NCI-H1092 (cell line): ENCODE measurements around the gene SCMH1.

Experiments used
- DNase-seq: peaks from one replicate; lab custom pipeline; 2025; lab: John Stamatoyannopoulos, UW

Gene SCMH1

GRCh38 chr1:41003640-41004220 is 238.4 kb downstream of the SCMH1 start:
- no peak for DNase-seq

GRCh38 chr1:41003127-41003639 is 238.9 kb downstream of the SCMH1 start:
- no peak for DNase-seq

- no peak for DNase-seq
Measured at GRCh38 chr1:40998668-40999067, 243.4 kb downstream of the SCMH1 start.

GRCh38 chr1:40997096-40997495 is 245.0 kb downstream of the SCMH1 start:
- no peak for DNase-seq

GRCh38 chr1:40989066-40989465 is 253.0 kb downstream of the SCMH1 start:
- DNase-seq = no peak

- no peak for DNase-seq
Measured at GRCh38 chr1:40988280-40988679, 253.8 kb downstream of the SCMH1 start.

- no peak for DNase-seq
Measured at GRCh38 chr1:40987439-40988276, 254.4 kb downstream of the SCMH1 start.

- DNase-seq = no peak
Measured at GRCh38 chr1:40986956-40987355, 255.2 kb downstream of the SCMH1 start.

- DNase-seq = no peak
Measured at GRCh38 chr1:40986328-40986783, 255.8 kb downstream of the SCMH1 start.

GRCh38 chr1:40985875-40986274 is 256.2 kb downstream of the SCMH1 start:
- no peak for DNase-seq

GRCh38 chr1:40985161-40985560 is 256.9 kb downstream of the SCMH1 start:
- DNase-seq = no peak

GRCh38 chr1:40984531-40984930 is 257.6 kb downstream of the SCMH1 start:
- no peak for DNase-seq

GRCh38 chr1:40984066-40984465 is 258.0 kb downstream of the SCMH1 start:
- no peak for DNase-seq

GRCh38 chr1:40983286-40983685 is 258.8 kb downstream of the SCMH1 start:
- no peak for DNase-seq

- DNase-seq = no peak
Measured at GRCh38 chr1:40982721-40983120, 259.4 kb downstream of the SCMH1 start.

GRCh38 chr1:40981691-40982448 is 260.2 kb downstream of the SCMH1 start:
- DNase-seq = no peak

GRCh38 chr1:40980453-40981121 is 261.5 kb downstream of the SCMH1 start:
- DNase-seq = peak; percentile 30

GRCh38 chr1:40980068-40980452 is 262.0 kb downstream of the SCMH1 start:
- DNase-seq = no peak

- peak; percentile 98 for DNase-seq
Measured at GRCh38 chr1:40979241-40980067, 262.7 kb downstream of the SCMH1 start, which contains the start of gene CTPS1. Gene CTPS1 (plus strand): TSS chr1:40979696. CDS start chr1:40983291, 3,595 bp downstream.

GRCh38 chr1:40978886-40979240 is 263.2 kb downstream of the SCMH1 start:
- DNase-seq = no peak

- no peak for DNase-seq
Measured at GRCh38 chr1:40977716-40978115, 264.4 kb downstream of the SCMH1 start.
